Skeletal muscle cell (primary cell): ENCODE data around the gene SLC25A42.
"Not testable (repeated sequence)": the region's sequence is repeated elsewhere in the genome, so short reads cannot be mapped to it uniquely, and the experiment has no call there.

Experiments
- DNase-seq: peaks from one replicate; pipeline ENCODE4 v3.0.0-alpha.2; 2010; ENCODE audit warnings: low read depth
- H3K4me3 ChIP-seq: 2 replicates; pipeline ENCODE4 v1.5.1; 2011; ENCODE audit warnings: low read depth, mild to moderate bottlenecking, control low read depth, low read length, moderate library complexity

The SLC25A42 gene

DNA sequence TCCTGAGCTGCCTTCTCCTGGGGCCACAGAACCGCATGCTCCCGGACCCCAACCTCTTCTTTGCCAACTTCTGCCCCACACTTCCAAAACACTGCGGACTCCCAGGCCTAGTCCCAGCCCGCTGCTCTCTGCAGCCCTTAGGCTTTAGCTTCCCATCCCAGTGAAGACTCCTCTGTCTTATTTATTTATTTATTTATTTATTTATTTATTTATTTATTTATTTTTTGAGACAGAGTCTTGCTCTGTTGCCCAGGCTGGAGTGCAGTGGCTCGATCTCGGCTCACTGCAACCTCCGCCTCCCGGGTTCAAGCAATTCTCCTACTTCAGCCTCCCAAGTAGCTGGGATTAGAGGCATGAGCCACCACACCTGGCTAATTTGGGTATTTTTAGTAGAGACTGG lies 84.7 kb downstream of the SLC25A42 start:
- not testable (repeated sequence) for H3K4me3 ChIP-seq, DNase-seq

- no peak overlapping the region for H3K4me3 ChIP-seq
- no peak for DNase-seq
These were observed 85.6 kb downstream of the SLC25A42 start for GRCh38 chr19:19149435-19149834.

DNA sequence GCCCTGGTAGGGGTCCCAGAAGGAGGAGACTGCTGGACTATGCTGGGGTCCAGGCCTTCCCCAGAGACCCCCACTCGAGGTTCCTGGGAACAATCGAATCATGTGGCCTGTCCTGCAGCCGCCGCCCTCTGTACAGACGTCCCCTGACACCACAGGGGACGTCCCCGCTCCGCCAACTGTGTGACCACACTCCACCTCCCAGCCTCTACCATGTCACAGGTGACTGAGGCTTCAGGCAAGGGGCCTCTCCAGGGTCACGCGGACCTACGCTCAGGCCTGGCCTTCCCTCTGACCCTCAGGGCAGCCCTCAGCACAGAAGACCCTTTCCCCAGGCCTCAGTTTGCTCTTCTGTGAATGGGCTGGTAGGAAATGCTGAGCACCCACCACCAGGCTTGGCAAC lies 87.6 kb downstream of the SLC25A42 start:
- no peak for DNase-seq

GRCh38 chr19:19152668-19153384 lies 89.0 kb downstream of the SLC25A42 start:
- no peak for DNase-seq

More for the DNA sequence above, 87.6 kb downstream of the SLC25A42 start:
- no peak overlapping the region for H3K4me3 ChIP-seq

GRCh38 chr19:19154768-19155494 lies 91.1 kb downstream of the SLC25A42 start:
- H3K4me3 ChIP-seq: no peak overlapping the region
- DNase-seq: no peak

More at GRCh38 chr19:19152668-19153384, 89.0 kb downstream of the SLC25A42 start:
- H3K4me3 ChIP-seq: no peak overlapping the region

- H3K4me3 ChIP-seq: no peak overlapping the region
- DNase-seq: no peak
These were observed 91.9 kb downstream of the SLC25A42 start for GRCh38 chr19:19155495-19156219.

GRCh38 chr19:19157808-19158207 lies 94.0 kb downstream of the SLC25A42 start:
- DNase-seq: no peak
- H3K4me3 ChIP-seq: no peak overlapping the region

- no peak overlapping the region for H3K4me3 ChIP-seq
- no peak for DNase-seq
These were observed 95.7 kb downstream of the SLC25A42 start for GRCh38 chr19:19159534-19159933.

DNA sequence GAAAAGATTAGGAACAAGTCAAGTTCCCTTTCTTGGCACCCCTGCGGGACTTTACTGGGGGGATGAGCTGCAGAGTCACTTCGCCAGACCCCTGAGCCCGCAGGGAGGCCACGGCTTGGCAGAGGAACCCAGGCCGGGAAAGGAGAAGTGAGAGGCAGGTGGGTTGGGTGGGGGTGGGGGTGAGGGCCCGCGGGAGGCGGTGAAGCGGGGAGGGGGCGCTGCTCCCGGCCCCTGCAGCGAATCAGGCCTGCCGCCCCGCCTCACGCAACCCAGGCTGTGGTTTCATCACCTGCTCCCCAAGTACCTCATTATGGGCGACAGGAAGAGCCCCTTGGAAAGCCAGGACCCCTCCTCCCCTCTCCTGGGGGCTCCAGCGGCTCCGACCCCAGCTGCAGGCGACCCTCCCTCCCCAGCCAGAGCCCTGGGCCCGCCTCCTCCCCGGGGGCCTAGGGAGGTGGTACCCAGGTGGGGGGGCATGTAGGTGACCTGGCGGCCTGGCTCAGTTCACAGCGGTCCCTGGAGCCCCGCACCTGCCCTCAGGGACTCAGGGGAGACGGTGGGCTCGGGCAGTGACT lies 96.8 kb downstream of the SLC25A42 start:
- no peak for DNase-seq

GRCh38 chr19:19162495-19162894 lies 98.7 kb downstream of the SLC25A42 start:
- H3K4me3 ChIP-seq: no peak overlapping the region
- DNase-seq: no peak

More for the DNA sequence above, 96.8 kb downstream of the SLC25A42 start:
- no peak overlapping the region for H3K4me3 ChIP-seq
